ENCODE data around the gene REN.

REN gene

DNA sequence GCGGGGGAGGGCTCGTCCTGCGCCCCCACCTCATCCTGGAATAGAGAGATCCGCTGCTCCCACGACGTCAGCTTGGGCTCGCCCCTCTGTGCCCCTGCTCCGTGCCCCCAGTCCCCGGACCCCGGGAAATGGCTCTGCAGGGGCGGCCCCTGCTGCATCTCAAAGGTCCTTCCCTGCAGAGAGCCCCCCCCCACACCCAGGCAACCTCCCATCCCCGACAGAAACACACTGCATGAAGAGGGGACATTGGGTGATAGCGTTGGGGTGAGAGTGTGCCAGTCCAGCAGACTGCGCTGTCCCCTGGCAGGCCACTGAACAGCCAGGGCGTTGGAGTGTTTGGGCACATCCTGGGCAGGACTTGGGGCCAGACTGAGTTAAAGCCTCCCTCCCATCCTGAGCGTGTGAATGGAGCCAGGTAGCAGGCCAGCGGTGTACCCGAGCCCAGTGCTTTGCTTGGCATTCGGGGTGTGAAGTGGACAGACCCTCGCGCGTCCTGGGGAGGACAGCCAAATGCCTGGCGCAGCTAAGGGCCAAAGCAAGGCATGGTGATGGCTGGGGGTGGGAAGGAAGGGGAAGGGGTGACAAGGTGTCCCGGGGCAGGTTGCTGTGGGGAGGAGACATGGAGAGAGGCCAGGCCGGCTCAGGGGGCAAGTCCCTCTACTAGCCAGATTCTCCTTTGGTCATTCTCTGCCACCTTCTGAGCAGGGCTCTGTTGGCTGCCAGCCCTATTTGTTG, 13.7 kb downstream of the REN start:
- no peak for DNase-seq

GRCh38 chr1:204151552-204152309, 14.4 kb downstream of the REN start, which contains the start of gene ETNK2:
Gene ETNK2, minus strand, starts transcription at chr1:204152044. Its CDS starts 192 bp downstream, at chr1:204151852.
- DNase-seq, result peak; percentile 65

- DNase-seq, result no peak
These were observed 15.2 kb downstream of the REN start for GRCh38 chr1:204150702-204151551.

DNA sequence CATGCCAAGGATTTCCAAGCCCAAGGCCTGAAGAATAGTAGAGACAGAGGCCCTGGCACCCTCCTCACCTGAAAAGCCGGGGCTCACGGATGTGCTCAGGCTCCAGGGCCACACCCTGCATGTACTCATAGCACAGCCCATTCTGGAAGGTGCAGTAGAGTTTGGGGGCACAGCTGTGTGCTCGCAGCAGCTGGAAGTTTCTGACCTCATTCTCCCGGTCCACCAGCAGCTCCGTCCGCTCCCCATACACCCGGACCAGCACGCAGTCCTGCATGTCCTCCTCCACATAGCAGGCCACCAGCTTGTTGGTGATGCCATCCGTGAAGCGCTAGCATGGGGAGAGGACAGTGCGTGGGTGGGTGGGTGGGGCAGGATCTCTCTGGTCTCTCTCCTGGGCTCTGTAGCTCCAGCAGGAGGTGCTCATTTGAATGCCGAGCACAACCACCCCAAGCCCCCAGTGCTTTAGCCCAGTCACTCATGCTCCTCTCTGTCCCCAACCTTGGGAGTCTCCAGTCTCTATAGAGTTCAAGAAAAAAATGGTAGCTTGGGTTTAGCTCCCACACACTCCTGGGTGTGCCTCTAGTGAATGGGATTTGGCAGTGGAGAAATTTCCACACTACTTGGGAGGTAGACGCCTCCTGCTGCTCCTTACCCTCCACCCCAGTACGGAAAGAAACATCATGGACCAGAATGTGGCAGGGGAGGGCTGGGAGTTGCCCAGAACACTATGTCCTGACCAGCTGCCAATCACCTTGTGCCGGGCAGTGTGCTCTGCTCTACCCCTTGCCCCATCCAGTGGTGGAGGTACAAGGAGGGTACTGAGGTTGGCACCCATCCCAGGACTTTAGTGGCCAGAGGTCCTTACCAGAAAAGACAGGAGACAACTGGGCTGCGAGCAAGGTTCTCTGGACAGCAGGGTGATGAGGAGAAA, 16.2 kb downstream of the REN start:
- DNase-seq, result no peak

DNA sequence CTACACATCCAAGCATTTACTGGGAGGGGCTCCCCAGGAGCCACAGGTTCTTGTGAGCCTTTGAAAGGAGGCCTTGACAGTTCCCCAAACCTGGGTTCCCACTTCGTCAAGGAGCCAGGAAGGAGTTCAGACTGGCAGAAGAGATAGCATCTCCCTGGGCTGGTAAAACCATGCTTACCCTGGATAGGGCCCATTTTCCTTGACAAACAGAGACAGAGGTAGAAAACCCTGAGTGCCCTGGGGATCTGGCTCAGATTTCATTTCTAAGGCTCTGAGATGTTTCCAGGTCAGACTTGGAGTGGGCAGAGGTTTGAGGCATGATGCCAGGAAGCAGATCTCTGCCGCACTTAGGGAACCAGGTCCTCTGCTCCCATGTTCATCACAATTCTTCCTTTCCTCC, 17.0 kb downstream of the REN start:
- no peak for DNase-seq

DNA sequence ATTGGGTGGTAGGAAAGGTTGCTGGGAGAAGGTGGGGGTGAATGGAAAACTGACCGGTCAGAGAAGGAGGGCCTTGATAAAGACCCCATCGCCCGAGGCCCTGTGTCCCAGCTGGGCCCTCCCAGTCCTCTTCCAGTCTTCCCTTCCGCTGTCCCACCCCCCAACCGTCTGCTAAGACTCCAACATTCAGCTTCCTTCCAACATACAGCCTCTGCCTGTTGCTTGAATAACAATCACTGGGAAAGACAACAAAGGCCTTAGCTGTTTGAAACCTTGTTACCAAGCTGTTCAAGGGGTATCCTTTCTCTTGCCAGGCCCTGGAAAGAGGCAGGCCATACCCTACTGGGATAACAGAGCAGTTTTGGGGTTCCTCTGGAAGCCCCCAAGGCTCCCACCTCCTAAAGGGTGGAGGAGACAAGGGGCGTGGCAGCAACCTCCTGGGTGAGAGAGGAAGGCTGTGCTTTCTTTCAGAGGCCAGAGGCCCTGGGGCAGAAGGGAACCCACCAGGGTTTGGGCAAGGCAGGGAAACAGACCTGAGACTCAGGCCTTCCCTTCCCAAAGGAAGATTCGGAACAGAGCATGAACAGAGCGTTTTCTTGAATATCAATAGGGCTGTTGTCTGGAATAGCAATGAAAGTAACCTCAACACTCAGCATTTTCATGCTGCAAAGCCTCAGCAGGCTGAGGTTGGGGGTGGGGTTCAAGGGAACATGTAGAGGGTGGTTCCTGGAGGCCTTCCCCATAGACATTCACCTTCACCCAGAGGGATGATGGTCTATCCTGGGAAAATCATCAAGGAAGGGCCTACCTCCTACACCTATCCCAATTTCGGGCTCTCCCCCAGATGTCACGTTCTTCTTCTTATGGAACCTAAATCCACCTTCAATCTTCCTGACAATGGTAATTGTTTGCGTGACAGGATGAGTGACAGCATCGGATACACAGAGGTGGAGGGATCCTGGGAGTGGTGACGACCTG, 18.4 kb downstream of the REN start:
- DNase-seq, result no peak

DNA sequence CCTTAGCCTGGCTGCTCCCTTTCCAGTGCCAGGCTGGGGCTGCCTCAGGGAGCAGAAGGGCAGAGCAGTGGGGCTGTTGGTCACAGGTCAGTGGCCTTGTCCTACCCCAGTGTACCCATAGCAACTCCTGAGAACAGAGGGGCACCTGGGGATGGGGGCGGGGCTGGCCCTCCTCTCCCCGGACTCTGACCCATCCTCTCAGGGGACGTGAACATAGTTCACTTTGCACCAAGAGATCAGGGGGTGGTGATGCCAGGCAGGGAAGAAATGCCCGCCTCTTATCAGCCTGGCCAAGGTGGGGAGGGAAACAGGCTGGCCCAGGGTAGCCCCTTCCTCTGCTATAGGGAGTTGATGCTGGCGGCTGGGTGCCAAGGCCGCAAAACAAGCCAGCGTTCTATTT, 19.2 kb downstream of the REN start:
- no peak for DNase-seq

DNA sequence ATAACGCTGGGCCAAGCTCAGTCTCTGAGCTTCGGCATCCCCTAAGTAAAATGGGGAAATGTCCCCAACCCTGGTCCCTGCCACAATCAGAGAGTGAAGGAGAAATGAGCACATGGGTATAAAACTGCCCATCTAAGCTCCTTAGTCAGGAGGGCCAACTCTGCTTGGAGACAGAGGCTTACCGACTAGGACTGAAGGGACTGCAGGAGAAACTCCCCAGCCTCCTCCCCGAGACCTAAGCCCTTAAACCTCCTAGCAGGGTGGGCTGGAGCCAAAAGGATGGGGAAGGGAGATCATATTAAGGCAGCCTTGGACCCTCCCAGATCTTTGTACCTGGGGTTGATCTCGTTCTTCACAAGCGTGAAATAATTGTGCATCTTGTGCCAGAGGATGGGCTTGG, 19.8 kb downstream of the REN start:
- DNase-seq, result no peak

GRCh38 chr1:204145033-204145504, 21.1 kb downstream of the REN start:
- no peak for DNase-seq

- no peak for DNase-seq
These were observed 22.7 kb downstream of the REN start for GRCh38 chr1:204143276-204144041.

GRCh38 chr1:204142032-204142974, 23.8 kb downstream of the REN start:
- DNase-seq, result no peak

DNA sequence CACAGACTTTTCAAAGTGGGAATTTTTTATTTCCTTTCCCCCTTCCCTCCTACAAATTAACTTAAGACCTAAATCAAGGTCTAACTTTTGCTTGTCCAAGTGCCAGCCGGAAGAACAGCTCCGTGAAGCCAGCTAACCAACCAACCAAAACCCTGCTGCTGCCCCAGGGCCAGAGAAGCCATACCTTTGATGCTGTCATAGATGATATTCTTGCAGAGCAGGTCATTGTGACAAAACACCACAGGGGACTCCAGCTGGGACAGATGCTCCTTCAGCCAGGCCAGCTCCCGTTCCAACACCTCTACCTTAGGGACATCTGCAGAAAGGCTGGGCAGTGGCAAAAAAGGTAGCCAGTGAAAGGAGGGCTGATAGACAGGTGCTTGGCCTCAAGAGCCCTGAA, 25.0 kb downstream of the REN start:
- no peak for DNase-seq

- no peak for DNase-seq
These were observed 26.2 kb downstream of the REN start for GRCh38 chr1:204139952-204140351.

- DNase-seq, result no peak
These were observed 27.0 kb downstream of the REN start for GRCh38 chr1:204139088-204139487.

- no peak for DNase-seq
These were observed 29.3 kb downstream of the REN start for GRCh38 chr1:204136814-204137213.

DNA sequence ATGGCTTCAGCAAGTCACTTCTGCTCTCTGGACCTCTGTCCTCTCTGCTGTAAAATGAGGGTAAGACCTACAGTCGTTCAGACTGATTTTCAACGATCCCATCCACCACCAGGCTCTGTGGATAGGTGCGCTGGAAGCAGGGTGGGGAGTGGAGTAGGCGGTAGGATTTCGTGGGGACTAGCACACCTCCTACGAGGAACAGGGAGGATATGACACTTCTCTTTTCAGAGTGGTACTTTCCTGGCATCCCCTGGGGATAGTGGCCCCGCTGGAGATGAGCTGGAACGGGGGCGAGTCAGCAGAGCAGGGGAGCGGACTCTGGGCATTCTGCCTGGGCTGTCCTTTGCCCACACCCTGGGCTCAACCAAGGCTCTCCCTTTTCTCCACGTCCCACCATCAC, 32.0 kb downstream of the REN start:
- no peak for DNase-seq

- no peak for DNase-seq
These were observed 33.4 kb downstream of the REN start for GRCh38 chr1:204132718-204133117.

DNA sequence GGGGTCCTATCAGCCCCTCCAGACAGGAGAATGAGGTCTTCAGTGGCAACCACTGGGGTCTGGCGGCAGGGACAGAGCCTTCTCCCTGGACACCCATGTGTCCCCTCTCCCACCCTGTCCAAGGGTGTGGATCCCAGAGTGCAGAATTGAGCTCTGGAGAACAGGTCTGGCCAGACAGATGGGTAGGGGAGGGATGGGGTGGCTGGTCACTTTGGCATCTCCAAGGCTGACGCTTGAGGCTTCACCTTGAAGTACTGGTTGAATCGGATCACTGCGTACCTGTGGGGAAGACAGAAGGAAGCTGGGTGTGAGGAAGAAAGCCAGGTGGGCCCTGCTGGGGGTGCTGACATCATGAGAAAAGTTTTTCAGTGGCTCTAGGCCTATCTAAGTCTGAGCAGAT, 34.2 kb downstream of the REN start:
- DNase-seq, result no peak
